Measurements from ENCODE around the gene TXNIP.
A peak's percentile ranks its signal among the peaks of the same experiment; 100 is the strongest.

TXNIP gene

DNA sequence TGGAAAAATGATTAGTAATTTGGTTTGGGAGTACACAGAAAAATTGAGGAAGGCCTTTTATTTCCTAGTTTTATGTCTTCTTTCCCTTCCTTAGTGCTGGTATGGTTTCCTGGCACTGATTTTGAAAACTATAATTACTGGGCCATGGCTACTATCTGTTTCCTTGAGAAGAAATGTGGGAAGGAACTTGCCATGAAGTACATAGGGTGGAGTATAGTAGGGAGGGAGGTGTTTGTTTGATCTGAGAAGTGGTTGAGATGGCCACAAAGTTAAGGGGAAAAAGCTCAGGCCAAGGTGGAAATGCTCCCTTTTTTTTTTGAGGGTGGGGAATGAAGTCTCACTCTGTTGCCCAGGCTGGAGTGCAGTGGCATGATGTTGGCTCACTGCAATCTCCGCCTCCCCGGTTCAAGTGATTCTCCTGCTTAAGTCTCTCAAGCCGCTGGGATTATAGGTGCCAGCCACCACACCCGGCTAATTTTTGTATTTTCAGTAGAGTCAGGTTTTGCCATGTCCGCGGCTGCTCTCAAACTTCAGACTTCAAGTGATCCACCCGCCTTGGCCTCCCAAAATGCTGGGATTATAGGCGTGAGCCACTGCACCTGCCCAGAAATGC, 13.9 kb upstream of the TXNIP start:
- DNase-seq = no peak

DNA sequence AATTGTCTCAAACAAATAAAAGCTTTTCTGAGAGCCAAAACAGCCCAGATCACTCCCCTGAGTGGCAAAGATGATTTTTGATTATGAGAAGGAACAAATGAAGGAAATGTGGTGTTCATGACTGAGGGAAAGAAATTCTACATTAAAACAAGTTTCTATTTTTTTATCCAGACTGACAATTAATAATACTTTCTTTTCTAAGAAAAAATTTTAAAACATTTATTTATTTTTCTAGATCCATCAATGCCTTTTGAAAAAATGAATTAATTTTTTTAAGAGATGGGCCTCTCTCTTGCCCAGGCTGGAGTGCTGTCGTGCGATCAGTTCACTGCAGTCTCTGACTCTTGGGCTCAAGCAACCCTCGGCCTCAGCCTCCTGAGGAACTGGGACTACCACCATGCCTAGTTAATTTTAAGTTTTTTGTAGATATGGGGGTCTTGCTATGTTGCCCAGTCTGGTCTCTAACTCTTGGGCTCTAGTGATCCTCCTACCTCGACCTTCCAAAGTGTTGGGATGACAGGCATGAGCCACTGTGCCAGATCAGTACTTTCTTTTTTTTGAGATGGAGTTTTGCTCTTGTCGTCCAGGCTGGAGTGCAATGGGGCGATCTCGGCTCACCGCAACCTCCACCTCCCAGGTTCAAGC, 11.2 kb upstream of the TXNIP start:
- no peak for DNase-seq

DNA sequence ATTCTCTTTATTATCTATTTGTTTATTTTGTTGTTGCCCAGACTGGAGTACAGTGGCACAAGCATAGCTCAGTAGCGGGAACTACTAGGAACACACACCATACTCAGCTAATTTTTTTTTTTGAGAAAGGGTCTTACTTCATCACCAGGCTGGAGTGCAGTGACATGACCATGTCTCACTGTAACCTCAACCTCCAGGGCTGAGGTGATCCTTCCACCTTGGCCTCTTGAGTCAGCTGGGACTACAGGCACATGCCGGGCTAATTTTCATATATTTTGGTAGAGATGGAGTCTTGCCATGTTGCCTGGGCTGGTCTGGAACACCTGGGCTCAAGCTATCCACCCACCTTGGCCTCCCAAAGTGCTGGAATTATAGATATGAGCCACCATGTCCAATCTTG, 5.3 kb upstream of the TXNIP start:
- DNase-seq = no peak

DNA sequence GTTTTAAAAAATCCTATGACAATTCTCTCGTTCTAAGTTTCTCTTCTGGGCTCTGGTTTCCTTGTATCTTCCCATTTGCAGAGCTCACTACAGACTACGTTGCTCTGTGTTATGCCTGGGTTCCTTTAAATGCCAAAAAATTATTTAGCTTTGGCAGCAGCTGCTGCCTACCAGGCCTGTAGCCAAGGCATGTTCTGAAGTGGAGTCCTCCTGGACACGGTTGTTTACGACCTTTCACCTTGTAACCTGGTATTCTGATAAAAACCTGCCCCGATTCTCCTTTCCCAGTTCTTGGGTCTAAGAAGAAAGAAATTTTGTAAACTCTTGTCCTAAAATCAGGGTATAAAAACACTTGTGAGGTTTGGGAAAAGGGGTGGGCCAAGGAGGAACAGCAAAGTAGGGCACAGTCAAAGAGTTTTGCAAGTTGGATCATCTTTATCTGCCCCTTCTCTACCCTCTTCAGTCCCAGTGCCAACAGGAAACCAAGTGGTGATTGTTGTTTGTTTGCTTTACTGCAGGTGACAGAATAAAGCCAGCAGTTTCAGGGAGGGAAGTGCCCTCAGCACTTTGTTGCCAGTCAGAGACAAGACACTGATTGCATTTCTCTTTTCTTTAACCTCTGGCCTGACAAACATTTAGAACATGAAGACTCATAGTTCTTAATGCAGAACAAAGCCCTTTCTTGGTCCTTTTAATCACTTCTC, 3.1 kb upstream of the TXNIP start:
- DNase-seq = no peak

- DNase-seq = no peak
Measured at GRCh38 chr1:145997718-145998023, 1.3 kb upstream of the TXNIP start.

DNA sequence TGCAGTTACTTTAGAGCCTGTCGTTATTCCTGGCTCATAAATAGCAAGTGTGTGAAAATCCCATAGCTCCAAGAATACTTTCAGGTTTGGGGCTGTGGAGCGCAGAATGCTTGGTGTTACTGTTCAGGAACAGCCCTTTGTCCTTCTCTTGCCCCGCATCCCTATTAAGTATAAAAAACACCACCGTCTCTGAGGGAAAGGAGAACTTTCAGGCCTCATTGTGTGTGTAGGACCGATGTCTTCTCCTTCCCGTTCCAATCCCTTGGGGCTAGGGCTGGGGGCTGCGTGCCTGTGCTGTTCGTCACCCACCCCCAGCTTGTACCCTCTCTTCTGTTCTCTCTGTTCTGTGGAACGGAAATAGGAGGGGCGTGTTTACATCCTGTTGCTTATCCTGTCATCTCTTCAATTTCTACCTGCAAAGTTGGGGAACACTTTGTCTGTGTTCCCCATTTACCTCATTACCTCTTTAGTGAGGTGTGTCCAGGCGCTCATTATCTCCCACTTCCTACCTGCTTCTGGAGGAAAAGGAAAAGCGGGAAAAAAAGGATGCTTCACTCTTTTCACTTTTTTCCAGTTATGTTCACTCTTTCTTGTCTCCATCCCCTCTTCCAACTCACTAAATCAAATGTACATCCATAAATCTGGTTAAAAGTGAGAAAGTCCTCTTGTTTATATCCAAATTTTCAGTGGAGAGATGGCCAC, 788 bp upstream of the TXNIP start:
- DNase-seq = peak in 2 of 4 experiments; percentile 37 to 42

- DNase-seq = no peak
Measured at GRCh38 chr1:145995964-145996432, 381 bp downstream of the TXNIP start.

GRCh38 chr1:145995148-145995881, 1.1 kb downstream of the TXNIP start:
- DNase-seq = no peak

- no peak for DNase-seq
Measured at GRCh38 chr1:145994391-145995120, 1.8 kb downstream of the TXNIP start.

DNA sequence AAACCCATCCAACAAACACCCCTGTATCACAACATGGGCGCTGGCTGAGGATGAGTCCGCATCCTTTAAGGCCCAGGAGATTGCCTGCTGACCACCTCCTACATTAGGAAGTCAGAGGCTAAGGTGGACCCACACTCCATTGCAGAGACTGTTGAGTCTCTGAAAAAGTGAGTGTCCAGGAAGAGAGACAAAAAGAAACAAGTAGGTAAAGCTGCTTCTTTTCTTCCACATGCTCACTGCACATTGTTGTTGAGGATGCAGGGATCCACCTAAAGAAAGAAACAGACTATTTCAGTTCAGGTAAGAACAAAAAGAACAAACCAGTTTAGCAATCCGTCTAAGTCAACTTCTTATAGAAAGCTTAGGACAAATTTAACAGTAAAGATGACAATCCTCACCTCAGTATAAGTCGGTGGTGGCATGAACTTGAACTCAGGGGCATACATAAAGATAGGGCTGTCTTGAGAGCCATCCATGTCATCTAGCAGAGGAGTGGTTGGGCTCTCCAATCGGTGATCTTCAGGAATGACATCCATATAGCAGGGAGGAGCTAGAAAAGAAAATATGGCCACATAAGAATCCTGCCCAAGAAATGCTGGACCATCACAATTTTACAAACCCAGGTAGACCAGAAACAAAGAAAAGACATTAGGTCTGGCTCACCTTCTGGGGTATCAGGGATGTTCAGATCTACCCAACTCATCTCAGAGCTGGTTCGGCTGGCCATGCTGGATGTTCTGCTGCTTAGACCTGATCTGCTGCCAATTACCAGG, 2.6 kb downstream of the TXNIP start:
- no peak for DNase-seq

GRCh38 chr1:145992958-145993617, 3.3 kb downstream of the TXNIP start:
- no peak for DNase-seq

- no peak for DNase-seq
Measured at GRCh38 chr1:145992502-145992936, 3.9 kb downstream of the TXNIP start.

DNA sequence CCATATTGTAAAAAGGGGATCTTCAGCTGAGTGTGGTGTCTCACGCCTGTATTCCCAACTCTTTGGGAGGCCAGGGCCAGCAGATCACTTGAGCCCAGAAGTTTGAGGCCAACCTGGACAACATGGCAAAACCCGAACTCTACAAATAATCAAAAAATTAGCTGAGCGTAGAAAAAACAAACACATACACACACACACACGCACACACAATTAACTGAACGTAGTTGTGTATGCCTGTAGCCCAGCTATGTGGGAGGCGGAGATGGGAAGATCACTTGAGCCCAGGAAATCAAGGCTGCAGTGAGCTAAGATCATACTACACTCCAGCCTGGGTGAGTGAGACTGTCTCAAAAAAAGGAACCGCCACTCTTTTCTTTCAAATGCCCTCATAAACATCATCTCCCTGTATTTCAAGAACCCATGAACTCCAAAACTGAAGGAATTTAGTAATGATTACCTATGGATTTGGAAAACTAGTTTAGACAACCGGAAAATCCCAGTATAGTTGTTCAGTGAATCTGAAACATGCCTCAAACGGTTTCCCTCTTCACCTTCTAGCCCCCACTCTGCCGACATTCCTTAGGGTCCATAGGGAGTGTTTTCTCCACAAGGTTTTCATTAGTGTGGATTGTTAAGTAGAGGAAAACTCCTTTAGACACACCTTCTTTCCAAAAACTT, 4.5 kb downstream of the TXNIP start:
- DNase-seq = no peak

GRCh38 chr1:145990249-145990855, 6.0 kb downstream of the TXNIP start:
- DNase-seq = no peak

GRCh38 chr1:145988773-145989172, 7.6 kb downstream of the TXNIP start:
- DNase-seq = no peak

DNA sequence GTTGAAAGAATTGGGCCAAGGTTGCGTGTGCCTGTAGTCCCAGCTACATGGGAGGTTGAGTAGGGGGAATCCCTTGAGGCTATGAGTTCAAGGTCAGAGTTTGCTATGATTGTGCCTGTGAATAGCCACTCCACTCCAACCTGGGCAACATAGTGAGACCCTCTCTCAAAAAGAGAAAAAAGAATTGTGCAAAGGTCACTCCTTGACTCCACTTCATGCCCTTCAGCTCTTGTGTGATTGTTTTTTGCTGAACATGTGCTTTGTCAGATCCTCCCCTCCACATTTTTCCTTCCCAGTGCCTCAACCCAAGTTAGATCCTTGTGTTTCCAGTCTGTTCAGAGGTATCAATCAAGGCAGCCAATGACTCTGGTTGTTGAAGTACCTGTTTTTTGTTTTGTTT, 8.5 kb downstream of the TXNIP start:
- no peak for DNase-seq

DNA sequence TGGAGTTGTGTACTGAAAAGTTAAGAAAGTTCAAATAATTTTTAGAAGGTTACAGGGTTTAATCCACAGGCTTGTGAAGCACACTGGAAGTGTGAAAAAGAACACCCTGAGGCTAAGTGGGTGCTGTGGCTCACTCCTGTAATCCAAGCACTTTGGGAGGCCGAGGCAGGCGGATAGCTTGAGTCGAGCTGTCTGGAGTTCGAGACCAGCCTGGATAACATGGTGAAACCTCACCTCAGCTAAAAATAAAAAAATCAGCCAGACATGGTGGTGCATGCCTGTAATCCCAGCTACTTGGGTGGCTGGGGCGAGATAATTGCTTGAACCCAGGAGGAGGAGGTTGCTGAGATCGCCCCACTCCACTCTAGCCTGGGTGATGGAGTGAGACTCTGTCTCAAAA, 9.8 kb downstream of the TXNIP start:
- no peak for DNase-seq

DNA sequence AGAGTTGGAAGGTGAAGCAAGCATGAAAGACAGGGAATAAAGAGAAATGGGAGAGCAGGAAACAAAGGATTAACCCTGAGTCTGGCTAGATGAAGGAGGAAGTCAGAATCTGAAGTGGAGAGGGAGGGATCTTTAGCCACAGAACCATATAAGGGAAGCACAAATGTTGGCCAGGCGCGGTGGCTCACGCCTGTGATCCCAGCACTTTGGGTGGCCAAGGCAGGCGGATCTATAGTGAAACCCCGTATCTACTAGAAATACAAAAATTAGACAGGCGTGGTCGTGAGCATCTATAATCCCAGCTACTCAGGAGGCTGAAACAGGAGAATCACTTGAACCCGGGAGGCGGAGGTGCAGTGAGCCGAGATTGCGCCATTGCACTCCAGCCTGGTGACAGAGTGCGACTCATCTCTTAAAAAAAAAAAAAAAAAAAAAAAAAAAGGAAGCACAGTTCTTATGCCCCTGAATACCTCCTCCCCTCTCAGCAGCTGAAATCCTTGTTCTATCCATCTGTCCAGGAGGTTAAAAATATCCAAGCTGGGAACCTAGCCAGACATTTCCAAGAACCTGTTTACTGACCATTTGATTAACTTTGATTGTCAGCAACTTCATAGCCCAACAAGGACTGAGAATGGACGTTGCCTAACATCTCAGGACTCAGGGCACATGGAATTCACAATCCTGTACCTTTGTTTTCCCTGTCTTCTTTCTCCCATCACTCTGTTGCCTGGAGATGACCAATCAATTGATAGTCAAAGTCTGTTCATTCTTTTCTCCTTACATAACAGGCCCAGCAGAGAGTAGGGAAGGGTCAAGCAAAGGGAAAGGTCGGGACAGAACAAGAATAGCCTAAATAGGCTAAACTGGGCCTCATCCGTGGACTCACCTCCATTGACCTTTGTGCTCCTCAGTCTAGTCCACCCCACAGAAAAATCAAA, 10.6 kb downstream of the TXNIP start:
- DNase-seq = no peak

- DNase-seq = no peak
Measured at GRCh38 chr1:145985129-145985501, 11.3 kb downstream of the TXNIP start.

Data from activated naive CD4-positive, alpha-beta T cell (primary cell).